ENCODE results near the gene FRMD4B.

Gene FRMD4B

DNA sequence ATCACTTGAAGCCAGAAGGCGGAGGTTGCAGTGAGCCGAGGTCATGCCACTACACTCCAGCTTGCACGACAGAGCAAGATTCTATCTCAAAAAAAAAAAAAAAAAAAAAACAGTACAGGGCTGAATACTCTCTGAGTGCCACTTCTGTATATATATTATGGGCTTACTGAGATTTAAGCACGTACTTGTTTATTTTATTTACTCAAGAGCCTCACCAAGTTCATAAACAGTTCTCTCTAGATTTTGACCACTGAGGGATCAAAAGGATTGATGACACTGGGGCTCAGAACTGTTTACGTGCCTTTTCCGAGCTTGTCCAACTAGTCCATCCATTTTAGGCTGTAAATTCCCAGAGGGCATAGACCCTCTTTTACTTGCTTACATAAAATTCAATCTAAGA is 81.5 kb downstream of the FRMD4B start:
- H3K4me3 ChIP-seq (ENCODE audit: low read depth, low read length): no peak overlapping the region
- TF ChIP-seq, protein P1, sequence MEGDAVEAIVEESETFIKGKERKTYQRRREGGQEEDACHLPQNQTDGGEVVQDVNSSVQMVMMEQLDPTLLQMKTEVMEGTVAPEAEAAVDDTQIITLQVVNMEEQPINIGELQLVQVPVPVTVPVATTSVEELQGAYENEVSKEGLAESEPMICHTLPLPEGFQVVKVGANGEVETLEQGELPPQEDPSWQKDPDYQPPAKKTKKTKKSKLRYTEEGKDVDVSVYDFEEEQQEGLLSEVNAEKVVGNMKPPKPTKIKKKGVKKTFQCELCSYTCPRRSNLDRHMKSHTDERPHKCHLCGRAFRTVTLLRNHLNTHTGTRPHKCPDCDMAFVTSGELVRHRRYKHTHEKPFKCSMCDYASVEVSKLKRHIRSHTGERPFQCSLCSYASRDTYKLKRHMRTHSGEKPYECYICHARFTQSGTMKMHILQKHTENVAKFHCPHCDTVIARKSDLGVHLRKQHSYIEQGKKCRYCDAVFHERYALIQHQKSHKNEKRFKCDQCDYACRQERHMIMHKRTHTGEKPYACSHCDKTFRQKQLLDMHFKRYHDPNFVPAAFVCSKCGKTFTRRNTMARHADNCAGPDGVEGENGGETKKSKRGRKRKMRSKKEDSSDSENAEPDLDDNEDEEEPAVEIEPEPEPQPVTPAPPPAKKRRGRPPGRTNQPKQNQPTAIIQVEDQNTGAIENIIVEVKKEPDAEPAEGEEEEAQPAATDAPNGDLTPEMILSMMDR (IDR thresholded peaks at IDR 0.05; ENCODE audit: borderline replicate concordance, insufficient read depth, low read depth, low read length): no peak

DNA sequence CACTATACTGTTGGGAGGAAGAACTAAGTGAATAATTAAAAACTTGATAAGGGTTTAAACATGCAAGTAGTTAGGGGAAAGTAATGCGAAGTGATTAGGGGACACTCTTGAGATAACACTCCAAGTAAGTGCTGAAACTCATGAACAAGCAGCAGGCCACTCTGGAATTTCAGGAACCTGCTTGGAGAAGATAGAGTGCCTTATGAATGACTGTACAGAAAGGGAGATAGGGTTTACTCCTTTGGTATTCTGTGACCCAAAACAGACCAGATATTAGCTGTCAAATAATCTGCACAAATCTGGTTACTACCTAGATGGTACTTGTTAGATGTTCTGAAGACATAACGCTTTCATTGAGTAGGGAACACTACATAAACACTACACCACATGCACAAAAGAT is 85.6 kb downstream of the FRMD4B start:
- TF ChIP-seq, protein P1 (IDR thresholded peaks at IDR 0.05; ENCODE audit: borderline replicate concordance, insufficient read depth, low read depth, low read length): no peak
- no peak overlapping the region for H3K4me3 ChIP-seq (ENCODE audit: low read depth, low read length)

DNA sequence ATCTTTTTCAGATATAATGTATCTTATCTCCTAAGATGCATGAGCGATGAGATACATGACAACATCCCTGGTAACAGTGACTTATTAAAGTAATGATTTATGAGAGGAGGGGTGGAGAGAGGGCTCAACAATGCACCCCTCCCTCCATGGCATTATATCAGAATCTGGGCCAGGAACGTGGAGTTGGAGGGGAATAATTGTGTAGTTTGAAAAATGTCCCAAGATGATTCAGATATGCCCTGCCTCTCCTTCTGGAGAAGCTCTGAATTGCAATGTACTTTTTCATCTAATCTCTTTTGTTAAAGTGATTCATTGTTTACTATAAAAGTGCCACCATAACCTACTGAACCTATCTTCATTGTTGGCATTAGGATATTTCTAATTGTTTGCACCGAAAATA is 86.5 kb downstream of the FRMD4B start:
- TF ChIP-seq, protein P1 (IDR thresholded peaks at IDR 0.05; ENCODE audit: borderline replicate concordance, insufficient read depth, low read depth, low read length): no peak
- H3K4me3 ChIP-seq (ENCODE audit: low read depth, low read length): no peak overlapping the region

DNA sequence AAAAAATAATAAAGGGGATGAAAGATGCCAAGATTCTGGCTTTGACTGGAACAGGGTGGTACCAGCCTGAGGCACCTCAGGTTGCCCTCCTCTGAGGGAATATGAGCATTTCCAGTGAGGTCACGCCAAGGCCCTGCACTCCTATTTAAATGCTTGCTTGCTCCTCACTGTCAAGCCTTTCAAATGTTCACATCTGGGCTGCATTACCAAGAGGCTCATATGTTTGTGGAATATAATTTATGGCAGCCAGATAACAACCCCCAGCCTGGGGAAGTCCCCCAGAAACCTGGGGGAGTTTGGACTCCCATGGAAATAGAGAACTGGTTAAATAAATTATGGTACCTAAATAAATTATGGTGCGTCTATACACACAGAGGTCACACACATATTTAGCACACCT is 88.4 kb downstream of the FRMD4B start:
- H3K4me3 ChIP-seq (ENCODE audit: low read depth, low read length): no peak overlapping the region
- TF ChIP-seq, protein P1 (IDR thresholded peaks at IDR 0.05; ENCODE audit: borderline replicate concordance, insufficient read depth, low read depth, low read length): no peak

DNA sequence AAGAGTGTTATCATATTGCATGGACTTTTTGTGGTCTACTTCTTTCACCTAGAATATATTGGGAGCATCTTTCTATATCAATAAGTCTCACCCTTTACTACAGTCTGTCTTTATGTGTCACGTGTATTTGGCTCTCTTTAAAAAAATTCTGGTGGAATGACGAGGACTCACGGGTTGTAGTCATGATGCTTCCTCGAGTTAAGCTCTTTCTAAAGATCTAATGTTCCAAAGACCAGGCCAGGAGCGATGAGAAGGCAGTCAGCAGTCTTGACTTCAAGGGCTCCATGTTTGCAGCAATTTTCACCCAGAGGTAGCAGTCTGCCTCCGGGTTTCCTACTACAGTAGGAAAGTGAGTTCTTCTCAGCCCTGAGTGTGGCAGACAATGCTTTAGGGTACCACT is 88.9 kb downstream of the FRMD4B start:
- H3K4me3 ChIP-seq (ENCODE audit: low read depth, low read length): no peak overlapping the region

DNA sequence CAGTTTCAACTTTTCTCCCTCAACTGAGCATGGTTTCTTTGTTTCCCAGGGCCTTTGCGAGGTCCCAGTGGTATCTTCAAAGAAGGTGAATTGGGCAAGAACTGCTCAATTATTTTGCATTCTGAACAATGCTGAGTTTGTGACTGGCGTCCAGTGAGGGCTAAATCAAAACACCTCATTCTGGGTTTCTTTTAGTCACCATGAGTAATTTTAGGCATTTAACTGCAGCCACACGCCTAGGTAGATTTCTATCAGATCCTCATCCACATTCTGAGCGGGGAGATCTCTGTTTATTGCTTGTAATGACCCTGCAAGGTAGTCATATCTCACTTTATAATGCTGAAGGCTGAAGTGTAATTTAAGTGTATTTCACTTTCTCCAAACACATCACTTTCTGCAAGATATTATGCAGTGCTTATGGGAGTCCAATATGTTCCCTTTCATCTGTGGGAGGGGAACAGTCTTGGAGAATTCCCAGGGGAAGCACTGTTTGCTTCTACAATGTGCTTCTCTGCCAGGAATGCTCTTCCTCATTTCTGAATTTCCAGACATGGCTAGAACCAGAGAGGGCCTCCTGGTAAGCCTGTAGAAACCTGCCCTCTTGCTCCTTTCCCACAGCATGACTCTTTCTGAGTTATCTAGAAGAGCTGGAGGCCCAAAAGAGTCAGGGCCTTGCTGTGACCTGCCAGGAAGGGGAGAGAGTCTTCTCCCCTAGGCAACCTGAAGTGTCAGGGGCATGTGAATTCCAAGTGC is 91.7 kb downstream of the FRMD4B start:
- TF ChIP-seq, protein P1 (IDR thresholded peaks at IDR 0.05; ENCODE audit: borderline replicate concordance, insufficient read depth, low read depth, low read length): no peak
- no peak overlapping the region for H3K4me3 ChIP-seq (ENCODE audit: low read depth, low read length)

More for the DNA sequence above, 88.9 kb downstream of the FRMD4B start:
- TF ChIP-seq, protein P1 (IDR thresholded peaks at IDR 0.05; ENCODE audit: borderline replicate concordance, insufficient read depth, low read depth, low read length): no peak

DNA sequence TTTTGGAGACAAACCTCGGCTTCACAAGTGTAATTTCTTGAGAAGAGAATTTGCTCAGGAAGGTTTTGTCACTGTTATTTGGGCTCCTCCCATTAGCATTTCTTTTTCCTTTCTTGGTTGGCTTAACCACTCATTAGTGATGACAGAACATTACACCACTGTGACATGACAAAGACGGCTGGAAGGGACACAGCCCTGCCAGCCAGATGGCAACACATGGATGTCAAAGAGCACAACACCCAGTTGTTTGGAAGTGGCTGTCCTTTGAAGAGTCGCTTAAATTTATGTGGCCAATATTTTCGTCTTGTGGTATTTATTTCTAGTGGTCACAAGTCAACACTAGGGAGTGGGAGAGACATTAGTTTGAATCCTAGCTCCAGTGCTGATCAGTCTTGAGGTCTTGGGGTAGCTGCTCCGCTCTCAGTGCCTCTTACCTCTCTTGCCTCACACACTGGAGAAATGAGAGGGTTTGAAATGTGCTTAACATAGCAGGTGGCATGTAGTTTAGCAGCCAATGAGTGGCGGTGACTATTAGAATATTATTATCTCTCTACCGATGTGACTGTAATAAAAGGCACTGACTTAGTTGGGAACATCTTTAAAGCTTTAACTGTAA is 92.8 kb downstream of the FRMD4B start:
- TF ChIP-seq, protein P1 (IDR thresholded peaks at IDR 0.05; ENCODE audit: borderline replicate concordance, insufficient read depth, low read depth, low read length): no peak
- no peak overlapping the region for H3K4me3 ChIP-seq (ENCODE audit: low read depth, low read length)

All from GM12875 (cell line).